ENCODE results near the gene ZFP2. TPM values are rescaled to one million over a fixed set of nuclear protein-coding genes. Genes with fewer than 3 reads are reported as not detected.
"Not testable (repeated sequence)": the region's sequence is repeated elsewhere in the genome, so short reads cannot be mapped to it uniquely, and the experiment has no call there.

The ZFP2 gene
- total RNA-seq, 1 experiment from 2014 or later, result not detected

- Histone ChIP-seq H3K9me3 (ENCODE audit: insufficient read depth, low read depth) (no peaks in the 10 kb centered on the region), H3K4me1 (replicated peaks; ENCODE audit: insufficient read depth) (no peaks in the 10 kb centered on the region), H3K9me2 (ENCODE audit: insufficient read depth) (no peaks in the 10 kb centered on the region), H3K4me3 (no peak overlapping the region), H3K79me2 (ENCODE audit: low read depth) (no peaks in the 10 kb centered on the region), H3K27ac (no peak overlapping the region), H3K4me2 (no peak overlapping the region), H3K27me3 (ENCODE audit: insufficient read depth, low read depth) (peaks cover 51% of the 10 kb centered on the region), H3K36me3 (ENCODE audit: low read depth) (no peaks in the 10 kb centered on the region), H4K20me1 (ENCODE audit: insufficient read depth) (no peaks in the 10 kb centered on the region), H3F3A (ENCODE audit: insufficient read depth, low read depth) (no peaks in the 10 kb centered on the region), H2AFZ (no peak overlapping the region)
- intact Hi-C loops (cut with micrococcal nuclease; ENCODE audit: unreplicated experiment), result no loop called here
- no peak for TF ChIP-seq EZH2 (IDR thresholded peaks at IDR 0.05; ENCODE audit: low read depth)
- TF ChIP-seq CTCF (conservative IDR thresholded peaks at IDR 0.05), result no peak
- ChIA-PET CTCF (no interaction called here), POLR2A (ENCODE audit: unreplicated experiment) (no interaction called here)
- no peak for DNase-seq
- no TSS peak for BruUV-seq (replicated peaks)
Observed at GRCh38 chr5:178851951-178852350, 43.8 kb upstream of the ZFP2 start.

- Histone ChIP-seq H3K4me1 (replicated peaks; ENCODE audit: insufficient read depth) (peaks cover 6% of the 10 kb centered on the region; the same call in 1 of the 2 replicates), H3K4me2 (no peak overlapping the region), H3K4me3 (no peak overlapping the region), H3K9me3 (ENCODE audit: insufficient read depth, low read depth) (0 out of 2 replicates have a peak, but pooled peaks cover 4% of the 10 kb centered on the region), H3K27ac (no peak overlapping the region), H3F3A (ENCODE audit: insufficient read depth, low read depth) (no peaks in the 10 kb centered on the region), H3K27me3 (ENCODE audit: insufficient read depth, low read depth) (peaks cover 31% of the 10 kb centered on the region), H3K79me2 (ENCODE audit: low read depth) (no peaks in the 10 kb centered on the region), H3K9me2 (ENCODE audit: insufficient read depth) (no peaks in the 10 kb centered on the region), H3K36me3 (ENCODE audit: low read depth) (no peaks in the 10 kb centered on the region), H2AFZ (no peak overlapping the region), H4K20me1 (ENCODE audit: insufficient read depth) (no peaks in the 10 kb centered on the region)
- intact Hi-C loops (cut with micrococcal nuclease; ENCODE audit: unreplicated experiment), result no loop called here
- CTCF ChIA-PET, result no interaction called here
- POLR2A ChIA-PET (ENCODE audit: unreplicated experiment), result no interaction called here
- no peak for TF ChIP-seq CTCF (conservative IDR thresholded peaks at IDR 0.05)
- no peak for TF ChIP-seq EZH2 (IDR thresholded peaks at IDR 0.05; ENCODE audit: low read depth)
- BruUV-seq (replicated peaks), result no TSS peak
- no peak for DNase-seq
Observed at GRCh38 chr5:178854284-178854683, 41.4 kb upstream of the ZFP2 start.

- peak within 1 kb of the TSS; percentile 82 for H2AFZ ChIP-seq
- no TSS peak for BruUV-seq (replicated peaks)
- H3K4me3 ChIP-seq, result peak within 1 kb of the TSS; percentile 76
- H3F3A ChIP-seq (ENCODE audit: insufficient read depth, low read depth), result no peaks in the 10 kb centered on the region
- H3K4me2 ChIP-seq, result peak within 1 kb of the TSS; percentile 82
- no peaks in the 10 kb centered on the region for H3K9me2 ChIP-seq (ENCODE audit: insufficient read depth)
- H3K27me3 ChIP-seq (ENCODE audit: insufficient read depth, low read depth), result no peaks in the 10 kb centered on the region
- intact Hi-C loops (cut with micrococcal nuclease; ENCODE audit: unreplicated experiment), result loop anchor here (1.0 to 2.0 kb wide), 3 partner anchors 35 to 130 kb away; partner anchors contain the start of genes ZFP2 and ZNF354A
- H3K9me3 ChIP-seq (ENCODE audit: insufficient read depth, low read depth), result 0 out of 2 replicates have a peak, but pooled peaks cover 4% of the 10 kb centered on the region
- DNase-seq, result peak; percentile 83 to 85
- ChIA-PET CTCF (no interaction called here), POLR2A (ENCODE audit: unreplicated experiment) (interaction anchor here (0.6 to 0.7 kb wide), 5 partner anchors 73 to 653 kb away, joined by 3 to 7 read pairs (median 4); no protein-coding TSS in a partner anchor)
- TF ChIP-seq EZH2 (IDR thresholded peaks at IDR 0.05; ENCODE audit: low read depth) (no peak), CTCF (conservative IDR thresholded peaks at IDR 0.05) (peak; percentile 44; the same call in 1 of the 2 replicates)
- H3K27ac ChIP-seq, result no peak within 1 kb of the TSS
- H3K4me1 ChIP-seq (replicated peaks; ENCODE audit: insufficient read depth), result peaks cover 9% of the 10 kb centered on the region; the same call in 1 of the 2 replicates
- H3K79me2 ChIP-seq (ENCODE audit: low read depth), result peaks cover 10% of the 10 kb centered on the region; the same call in 1 of the 2 replicates
- peaks cover 11% of the 10 kb centered on the region for H3K36me3 ChIP-seq (ENCODE audit: low read depth)
- H4K20me1 ChIP-seq (ENCODE audit: insufficient read depth), result no peaks in the 10 kb centered on the region
Observed at GRCh38 chr5:178859625-178860521, 35.8 kb upstream of the ZFP2 start, which contains the start of gene ZNF354B. ZNF354B (plus strand) TSS chr5:178859953; CDS start chr5:178861048, 1,095 bp downstream.

- H4K20me1 ChIP-seq (ENCODE audit: insufficient read depth); POLR2A ChIA-PET (ENCODE audit: unreplicated experiment); H3K27me3 ChIP-seq (ENCODE audit: insufficient read depth, low read depth); H3K9me3 ChIP-seq (ENCODE audit: insufficient read depth, low read depth); H3K4me1 ChIP-seq (replicated peaks; ENCODE audit: insufficient read depth); H3K9me2 ChIP-seq (ENCODE audit: insufficient read depth); H3K27ac ChIP-seq; CTCF ChIA-PET; H3K79me2 ChIP-seq (ENCODE audit: low read depth); H3F3A ChIP-seq (ENCODE audit: insufficient read depth, low read depth); DNase-seq; intact Hi-C loops (cut with micrococcal nuclease; ENCODE audit: unreplicated experiment); BruUV-seq (replicated peaks): not testable (repeated sequence)
- peaks cover 17% of the 10 kb centered on the region for H3K36me3 ChIP-seq (ENCODE audit: low read depth)
- peak overlapping the region; percentile 82 for H3K4me2 ChIP-seq
- peak overlapping the region; percentile 76; the same call in 1 of the 2 replicates for H3K4me3 ChIP-seq
- peak overlapping the region; percentile 82; the same call in 1 of the 2 replicates for H2AFZ ChIP-seq
Observed at GRCh38 chr5:178860615-178861014, 35.1 kb upstream of the ZFP2 start.

Data from PC-9 (cell line).